SK-N-SH (cell line): Measurements from ENCODE around the gene C14orf132. TPM values are rescaled to one million over a fixed set of nuclear protein-coding genes. Genes with fewer than 3 reads are reported as not detected.

Experiments used
- CTCF ChIA-PET: fragments of 300-600, 350-600 bp; formaldehyde crosslinking; extraction: SDS; loops from one replicate; lab custom pipeline; 2021; lab: Yijun Ruan, JAX
- POLR2A ChIA-PET: fragments of 350-600 bp; sonication (Branson Sonifier 250); formaldehyde crosslinking; extraction: SDS; loops from one replicate; lab custom pipeline; 2020; ENCODE audit warnings: antibody characterized with exemption, inconsistent platforms; lab: Yijun Ruan, JAX
- DNase-seq: peaks from one replicate; pipeline ENCODE4 v3.0.0; 2012
- H2AFZ ChIP-seq: fragments of 200-600 bp; sonication (generic); 2 replicates; pipeline ENCODE4 v1.8.1; 2016; ENCODE audit warnings: antibody characterized with exemption, mild to moderate bottlenecking, low read depth
- H3F3A ChIP-seq: fragments of 200-600 bp; sonication (generic); replicated peaks from 2 replicates; pipeline ENCODE3; 2016; ENCODE audit warnings: antibody characterized with exemption, mild to moderate bottlenecking; ENCODE audit not compliant: insufficient read depth
- H3K27ac ChIP-seq, 2 experiments: fragments of 200-500 bp in 1 of 2; fragments of 200-600 bp in 1 of 2; sonication (Bioruptor generic) in 1 of 2; sonication (generic), shearing (Covaris generic) in 1 of 2; 2 replicates each; pipeline versions ENCODE4 v1.5.1 to v1.6.1; 2014 to 2016; ENCODE audit warnings: low read depth in 2 of 2, inconsistent platforms in 1 of 2, low read length in 1 of 2, mild to moderate bottlenecking in 1 of 2, mixed read lengths in 1 of 2
- H3K27me3 ChIP-seq: fragments of 200-600 bp; sonication (generic), shearing (Covaris generic); 2 replicates; pipeline ENCODE4 v1.6.1; 2016; ENCODE audit warnings: mixed run types; ENCODE audit not compliant: insufficient read depth
- H3K36me3 ChIP-seq, 2 experiments: fragments of 200-500 bp in 1 of 2; fragments of 200-600 bp in 1 of 2; sonication (Bioruptor generic) in 1 of 2; sonication (generic) in 1 of 2; replicated peaks in 1 of 2; 2 replicates each; pipeline versions ENCODE3 to v1.5.1; 2014 to 2016; ENCODE audit warnings: low read length in 1 of 2, mild to moderate bottlenecking in 1 of 2; ENCODE audit not compliant: insufficient read depth in 2 of 2, control insufficient read depth in 1 of 2
- H3K4me1 ChIP-seq, 2 experiments: fragments of 200-500 bp in 1 of 2; fragments of 200-600 bp in 1 of 2; sonication (Bioruptor generic) in 1 of 2; sonication (generic), shearing (Covaris generic) in 1 of 2; 2 replicates each; pipeline versions ENCODE4 v1.5.1 to v1.6.1; 2014 to 2016; ENCODE audit warnings: low read depth in 1 of 2, low read length in 1 of 2, mixed run types in 1 of 2; ENCODE audit not compliant: insufficient read depth in 2 of 2, control insufficient read depth in 1 of 2
- H3K4me2 ChIP-seq: fragments of 200-600 bp; sonication (generic), shearing (Covaris generic); 2 replicates; pipeline ENCODE4 v1.6.1; 2017; ENCODE audit warnings: mixed run types
- H3K4me3 ChIP-seq, 2 experiments: fragments of 200-500 bp in 1 of 2; fragments of 200-600 bp in 1 of 2; sonication (Bioruptor generic) in 1 of 2; sonication (generic), shearing (Covaris generic) in 1 of 2; 2 replicates each; pipeline versions ENCODE4 v1.5.1 to v1.8.1; 2014 to 2016; ENCODE audit warnings: low read depth in 2 of 2, inconsistent platforms in 1 of 2, low read length in 1 of 2, mild to moderate bottlenecking in 1 of 2, mixed read lengths in 1 of 2, moderate library complexity in 1 of 2
- H3K79me2 ChIP-seq: fragments of 200-600 bp; sonication (generic); 2 replicates; pipeline ENCODE4 v1.8.1; 2017; ENCODE audit warnings: mild to moderate bottlenecking; ENCODE audit not compliant: insufficient read depth
- H3K9ac ChIP-seq: fragments of 200-600 bp; sonication (generic); 2 replicates; pipeline ENCODE4 v1.6.1; 2017; ENCODE audit warnings: mixed run types
- H3K9me2 ChIP-seq: fragments of 200-600 bp; sonication (generic); 2 replicates; pipeline ENCODE4 v1.6.1; 2017; ENCODE audit warnings: mixed run types
- H3K9me3 ChIP-seq: fragments of 200-600 bp; sonication (generic); 2 replicates; pipeline ENCODE4 v1.6.1; 2017; ENCODE audit warnings: mixed run types, mild to moderate bottlenecking, moderate library complexity
- H4K20me1 ChIP-seq: fragments of 200-600 bp; sonication (generic); 2 replicates; pipeline ENCODE4 v1.6.1; 2017; ENCODE audit warnings: mild to moderate bottlenecking, mixed run types; ENCODE audit not compliant: insufficient read depth
- CHD2 ChIP-seq: fragments of 150-350 bp; IDR thresholded peaks from 2 replicates; pipeline ENCODE4 v1.6.1; 2018; ENCODE audit warnings: low read length; ENCODE audit not compliant: partially characterized antibody
- EP300 ChIP-seq, 2 experiments: IDR thresholded peaks; 2 replicates each; pipeline versions ENCODE4 v1.4.0 to v1.6.1; 2012; ENCODE audit warnings: borderline replicate concordance in 1 of 2, low read depth in 1 of 2, low read length in 1 of 2
- EZH2phosphoT487 ChIP-seq: fragments of 200-600 bp; sonication (generic); IDR thresholded peaks from 2 replicates; pipeline ENCODE4 v1.6.1; 2017; ENCODE audit warnings: low read depth, mixed run types, mild to moderate bottlenecking, antibody characterized with exemption, moderate library complexity, borderline replicate concordance
- FOSL2 ChIP-seq: IDR thresholded peaks from 2 replicates; pipeline ENCODE4 v1.4.0; 2012; ENCODE audit warnings: low read depth, mild to moderate bottlenecking, moderate library complexity, borderline replicate concordance
- FOXJ3 ChIP-seq: sonication (generic); formaldehyde crosslinking; IDR thresholded peaks from 2 replicates; pipeline ENCODE4 v1.5.1; 2020; ENCODE audit warnings: mild to moderate bottlenecking, missing genetic modification reagents
- GABPA ChIP-seq: IDR thresholded peaks from 2 replicates; pipeline ENCODE4 v1.4.0; 2012; ENCODE audit warnings: low read depth, mild to moderate bottlenecking
- GATA2 ChIP-seq: sonication (generic); formaldehyde crosslinking; IDR thresholded peaks from 2 replicates; pipeline ENCODE4 v1.5.0; 2020; ENCODE audit warnings: mild to moderate bottlenecking, missing genetic modification reagents
- JUND ChIP-seq: IDR thresholded peaks from 2 replicates; pipeline ENCODE4 v1.4.0; 2012
- MEF2A ChIP-seq: IDR thresholded peaks from 2 replicates; pipeline ENCODE4 v1.4.0; 2012; ENCODE audit warnings: low read depth, borderline replicate concordance
- MXI1 ChIP-seq: IDR thresholded peaks from 2 replicates; pipeline ENCODE4 v1.6.1; 2012; ENCODE audit warnings: mild to moderate bottlenecking, low read depth, low read length, improper control_type of control experiment
- NRF1 ChIP-seq: IDR thresholded peaks from 2 replicates; pipeline ENCODE4 v1.6.1; 2012; ENCODE audit warnings: low read depth, mild to moderate bottlenecking, low read length
- POLR2AphosphoS5 ChIP-seq: IDR thresholded peaks from 2 replicates; pipeline ENCODE4 v1.6.1; 2012; ENCODE audit warnings: low read depth, low read length
- RAD21 ChIP-seq: IDR thresholded peaks from 2 replicates; pipeline ENCODE4 v1.6.1; 2012; ENCODE audit warnings: mild to moderate bottlenecking, low read length
- RFX5 ChIP-seq: IDR thresholded peaks from 2 replicates; pipeline ENCODE4 v1.6.1; 2012; ENCODE audit warnings: mild to moderate bottlenecking, improper control_type of control experiment, low read length
- SMC3 ChIP-seq: IDR thresholded peaks from 2 replicates; pipeline ENCODE4 v1.6.1; 2012; ENCODE audit warnings: low read depth, low read length, improper control_type of control experiment
- TEAD4 ChIP-seq: IDR thresholded peaks from 2 replicates; pipeline ENCODE4 v1.4.0; 2012; ENCODE audit warnings: mild to moderate bottlenecking, borderline replicate concordance; ENCODE audit not compliant: insufficient read depth
- YY1 ChIP-seq: IDR thresholded peaks from 2 replicates; pipeline ENCODE4 v1.4.0; 2012; ENCODE audit warnings: low read depth, mild to moderate bottlenecking
- WGBS: methylation state at CpG from one replicate; pipeline ENCODE4 v1.1.6; 2017; ENCODE audit warnings: low lambda C conversion rate; 5-methylcytosine and 5-hydroxymethylcytosine counted together
- polyA plus RNA-seq, 3 experiments: library from polyadenylated mRNA; depleted of rRNA; stranded (reverse); fragments of >200 nt; gene quantifications; 2 replicates each; pipeline ENCODE4 v1.2.3, GENCODE V29; 2012
- TF ChIP-seq, protein P1 (sequence below): IDR thresholded peaks from 2 replicates; pipeline ENCODE4 v1.4.0; 2012; ENCODE audit warnings: low read depth
- TF ChIP-seq, protein P2 (sequence below): fragments of 150-350 bp; IDR thresholded peaks from 2 replicates; pipeline ENCODE4 v1.6.1; 2017; ENCODE audit warnings: antibody characterized with exemption, low read length, low read depth, borderline replicate concordance
- TF ChIP-seq, protein P3 (sequence below): IDR thresholded peaks from 2 replicates; pipeline ENCODE4 v1.4.0; 2012; ENCODE audit warnings: low read depth, borderline replicate concordance
- TF ChIP-seq, protein P4 (sequence below): IDR thresholded peaks from 2 replicates; pipeline ENCODE4; 2012

The C14orf132 gene
- polyA plus RNA-seq, 1 of the 3 experiments (the other 2 are of a cell fraction): 5.5 TPM

DNA sequence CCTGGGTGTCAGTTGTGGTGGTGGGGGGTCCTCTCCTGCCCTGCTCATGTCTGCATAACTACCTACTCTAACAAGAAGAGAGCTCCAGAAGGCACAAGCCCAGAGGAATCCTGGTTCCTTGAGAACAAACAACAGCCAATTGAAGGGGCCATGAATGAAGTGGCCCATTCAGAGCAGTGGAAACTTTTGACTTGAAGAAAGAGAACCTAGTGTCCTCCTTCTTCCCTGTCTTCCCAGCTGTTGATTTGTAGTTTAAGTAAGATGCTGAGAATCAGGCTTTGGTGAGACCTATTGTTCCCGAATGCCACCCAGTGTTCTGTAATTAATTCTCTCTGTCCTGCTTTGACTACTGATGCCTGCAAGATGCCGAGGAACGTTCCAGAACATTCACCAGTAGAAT is 79.2 kb downstream of the C14orf132 start:
- peaks cover 11 to 45% of the 10 kb centered on the region in 2 experiments; a peak in 3 of 4 replicates for H3K4me1 ChIP-seq
- no peaks in the 10 kb centered on the region for H3K27me3 ChIP-seq
- no peak overlapping the region for H2AFZ ChIP-seq
- ChIA-PET CTCF (interaction anchor here (1.6 to 37.1 kb wide), 3 partner anchors 18 to 161 kb away, joined by 4 to 920 read pairs (median 51); no protein-coding TSS in a partner anchor), POLR2A (interaction anchor here (2.2 kb wide), 1 partner anchor 15 kb away, joined by 7 read pairs; no protein-coding TSS in a partner anchor)
- no peak for TF ChIP-seq MXI1
- TF ChIP-seq NRF1: no peak
- no peak for TF ChIP-seq EZH2phosphoT487
- TF ChIP-seq, protein P1, sequence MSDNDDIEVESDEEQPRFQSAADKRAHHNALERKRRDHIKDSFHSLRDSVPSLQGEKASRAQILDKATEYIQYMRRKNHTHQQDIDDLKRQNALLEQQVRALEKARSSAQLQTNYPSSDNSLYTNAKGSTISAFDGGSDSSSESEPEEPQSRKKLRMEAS: no peak
- no peak for TF ChIP-seq EP300 (IDR thresholded peaks at IDR 0.05; ENCODE audit: borderline replicate concordance in 1 of 2, low read depth in 1 of 2, low read length in 1 of 2)
- TF ChIP-seq FOXJ3: no peak
- 86% methylated on average over 3 of the region's 3 CpGs for WGBS
- H3K4me3 ChIP-seq: no peak overlapping the region
- H3K9me2 ChIP-seq: no peaks in the 10 kb centered on the region
- peak overlapping the region in 1 of 2 experiments; percentile 1; a peak in 1 of 4 replicates for H3K27ac ChIP-seq
- no peaks in the 10 kb centered on the region for H3K79me2 ChIP-seq
- no peak overlapping the region for H3K9ac ChIP-seq
- no peaks in the 10 kb centered on the region for H3K36me3 ChIP-seq
- H3K4me2 ChIP-seq: no peak overlapping the region
- no peaks in the 10 kb centered on the region; the same call in 1 of the 2 replicates for H3K9me3 ChIP-seq
- H4K20me1 ChIP-seq: no peaks in the 10 kb centered on the region
- no peak for DNase-seq
- no peaks in the 10 kb centered on the region for H3F3A ChIP-seq

DNA sequence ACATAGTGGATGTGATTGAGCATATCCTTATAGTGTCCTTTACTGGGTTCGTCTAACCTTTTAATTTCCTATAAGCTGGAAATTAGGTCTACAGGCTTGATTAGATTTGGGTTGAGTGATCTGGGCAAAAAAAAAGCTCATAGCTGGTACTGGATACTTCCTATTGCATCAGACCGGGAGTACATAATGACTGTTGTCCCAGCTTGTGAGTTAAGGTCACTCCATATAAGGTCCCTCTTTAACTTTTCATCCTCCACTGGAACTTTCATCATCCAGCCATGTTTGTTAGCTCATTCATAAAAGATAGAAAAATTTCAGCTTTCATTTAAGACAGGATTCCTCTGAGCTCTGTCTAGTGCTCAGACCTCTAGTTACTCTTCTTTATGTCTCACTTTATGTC is 80.8 kb downstream of the C14orf132 start:
- Histone ChIP-seq H3F3A (no peaks in the 10 kb centered on the region), H3K4me1 (peaks cover 11 to 45% of the 10 kb centered on the region in 2 experiments; a peak in 3 of 4 replicates), H4K20me1 (no peaks in the 10 kb centered on the region), H3K9me2 (no peaks in the 10 kb centered on the region), H3K4me2 (0 out of 2 replicates have a peak overlapping the region, but pooled peaks have one; percentile 33), H3K79me2 (no peaks in the 10 kb centered on the region), H3K9me3 (no peaks in the 10 kb centered on the region), H2AFZ (peak overlapping the region; percentile 49; the same call in 1 of the 2 replicates), H3K27ac (peak overlapping the region in 1 of 2 experiments; percentile 70; a peak in 3 of 4 replicates), H3K9ac (no peak overlapping the region), H3K27me3 (no peaks in the 10 kb centered on the region), H3K36me3 (no peaks in the 10 kb centered on the region), H3K4me3 (no peak overlapping the region)
- no peak for DNase-seq
- 53% methylated on average over 2 of the region's 2 CpGs for WGBS
- CTCF ChIA-PET: interaction anchor here (0.8 to 37.1 kb wide), 11 partner anchors 10 to 560 kb away, joined by 3 to 920 read pairs (median 4); no protein-coding TSS in a partner anchor
- POLR2A ChIA-PET: interaction anchor here (0.7 to 2.2 kb wide), 6 partner anchors 16 to 155 kb away, joined by 3 to 7 read pairs (median 3); no protein-coding TSS in a partner anchor
- TF ChIP-seq TEAD4 (no peak), CHD2 (no peak), MXI1 (no peak), GABPA (no peak), MEF2A (no peak), JUND (no peak), EP300 (IDR thresholded peaks at IDR 0.05; ENCODE audit: borderline replicate concordance in 1 of 2, low read depth in 1 of 2, low read length in 1 of 2) (no peak), SMC3 (no peak), FOSL2 (no peak), NRF1 (no peak), RFX5 (no peak), YY1 (no peak), GATA2 (CRISPR knock-in tag) (no peak), RAD21 (no peak), POLR2AphosphoS5 (no peak), EZH2phosphoT487 (no peak)
- TF ChIP-seq, protein P2, sequence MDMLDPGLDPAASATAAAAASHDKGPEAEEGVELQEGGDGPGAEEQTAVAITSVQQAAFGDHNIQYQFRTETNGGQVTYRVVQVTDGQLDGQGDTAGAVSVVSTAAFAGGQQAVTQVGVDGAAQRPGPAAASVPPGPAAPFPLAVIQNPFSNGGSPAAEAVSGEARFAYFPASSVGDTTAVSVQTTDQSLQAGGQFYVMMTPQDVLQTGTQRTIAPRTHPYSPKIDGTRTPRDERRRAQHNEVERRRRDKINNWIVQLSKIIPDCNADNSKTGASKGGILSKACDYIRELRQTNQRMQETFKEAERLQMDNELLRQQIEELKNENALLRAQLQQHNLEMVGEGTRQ: no peak
- TF ChIP-seq, protein P3, sequence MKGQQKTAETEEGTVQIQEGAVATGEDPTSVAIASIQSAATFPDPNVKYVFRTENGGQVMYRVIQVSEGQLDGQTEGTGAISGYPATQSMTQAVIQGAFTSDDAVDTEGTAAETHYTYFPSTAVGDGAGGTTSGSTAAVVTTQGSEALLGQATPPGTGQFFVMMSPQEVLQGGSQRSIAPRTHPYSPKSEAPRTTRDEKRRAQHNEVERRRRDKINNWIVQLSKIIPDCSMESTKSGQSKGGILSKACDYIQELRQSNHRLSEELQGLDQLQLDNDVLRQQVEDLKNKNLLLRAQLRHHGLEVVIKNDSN: no peak
- TF ChIP-seq, protein P1: no peak
- TF ChIP-seq, protein P4, sequence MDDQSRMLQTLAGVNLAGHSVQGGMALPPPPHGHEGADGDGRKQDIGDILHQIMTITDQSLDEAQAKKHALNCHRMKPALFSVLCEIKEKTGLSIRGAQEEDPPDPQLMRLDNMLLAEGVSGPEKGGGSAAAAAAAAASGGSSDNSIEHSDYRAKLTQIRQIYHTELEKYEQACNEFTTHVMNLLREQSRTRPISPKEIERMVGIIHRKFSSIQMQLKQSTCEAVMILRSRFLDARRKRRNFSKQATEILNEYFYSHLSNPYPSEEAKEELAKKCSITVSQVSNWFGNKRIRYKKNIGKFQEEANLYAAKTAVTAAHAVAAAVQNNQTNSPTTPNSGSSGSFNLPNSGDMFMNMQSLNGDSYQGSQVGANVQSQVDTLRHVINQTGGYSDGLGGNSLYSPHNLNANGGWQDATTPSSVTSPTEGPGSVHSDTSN: no peak
